WERI-Rb-1 (cell line): ENCODE data around the gene EIF5.

Source experiments
- DNase-seq: peaks from one replicate; pipeline ENCODE4 v3.0.0-alpha.2; 2020
- H3K27ac ChIP-seq: fragments of 250-450 bp; sonication (Bioruptor Pico); 2 replicates; pipeline ENCODE4 v1.5.1; 2020; ENCODE audit warnings: mild to moderate bottlenecking, moderate library complexity
- H3K27me3 ChIP-seq: fragments of 250-450 bp; sonication (Bioruptor Pico); 2 replicates; pipeline ENCODE4 v1.5.1; 2021; ENCODE audit warnings: mild to moderate bottlenecking, low read depth, moderate library complexity; ENCODE audit not compliant: insufficient read depth, severe bottlenecking
- H3K36me3 ChIP-seq: fragments of 250-450 bp; sonication (Bioruptor Pico); 2 replicates; pipeline ENCODE4 v1.5.1; 2020; ENCODE audit warnings: mild to moderate bottlenecking, moderate library complexity
- H3K4me3 ChIP-seq: 2 replicates; pipeline ENCODE4 v1.5.1; 2011; ENCODE audit warnings: low read depth, mild to moderate bottlenecking, control low read depth, low read length
- H3K9me3 ChIP-seq: fragments of 250-450 bp; sonication (Bioruptor Pico); 2 replicates; pipeline ENCODE4 v1.5.1; 2021; ENCODE audit warnings: mild to moderate bottlenecking, moderate library complexity; ENCODE audit not compliant: severe bottlenecking
- CTCF ChIP-seq: IDR thresholded peaks from 2 replicates; pipeline ENCODE4 v1.5.1; 2011; ENCODE audit warnings: low read depth, mild to moderate bottlenecking, control low read depth, inconsistent platforms, low read length

Gene EIF5

DNA sequence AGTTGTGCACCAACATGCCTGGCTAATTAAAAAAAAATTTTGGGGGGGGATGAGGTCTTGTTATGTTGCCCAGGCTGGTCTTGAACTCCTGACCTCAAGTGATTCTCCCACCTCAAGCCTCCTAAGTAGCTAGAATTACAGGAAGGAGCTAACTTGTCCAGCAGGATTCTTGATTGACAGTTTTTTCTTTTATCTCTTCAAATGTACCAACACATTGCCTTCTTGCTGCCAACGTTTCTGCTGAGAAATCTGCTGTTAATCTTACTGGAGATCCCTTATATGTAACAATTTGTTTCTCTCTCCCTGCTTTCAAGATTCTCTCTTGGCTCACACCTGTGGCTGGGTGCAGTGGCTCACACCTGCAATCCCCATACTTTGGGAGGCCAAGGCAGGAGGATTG lies 28.7 kb downstream of the EIF5 start:
- Histone ChIP-seq H3K36me3 (no peaks in the 10 kb centered on the region), H3K9me3 (peaks cover 11% of the 10 kb centered on the region), H3K4me3 (no peak overlapping the region), H3K27me3 (no peaks in the 10 kb centered on the region), H3K27ac (no peak overlapping the region)
- TF ChIP-seq CTCF, result no peak
- no peak for DNase-seq

DNA sequence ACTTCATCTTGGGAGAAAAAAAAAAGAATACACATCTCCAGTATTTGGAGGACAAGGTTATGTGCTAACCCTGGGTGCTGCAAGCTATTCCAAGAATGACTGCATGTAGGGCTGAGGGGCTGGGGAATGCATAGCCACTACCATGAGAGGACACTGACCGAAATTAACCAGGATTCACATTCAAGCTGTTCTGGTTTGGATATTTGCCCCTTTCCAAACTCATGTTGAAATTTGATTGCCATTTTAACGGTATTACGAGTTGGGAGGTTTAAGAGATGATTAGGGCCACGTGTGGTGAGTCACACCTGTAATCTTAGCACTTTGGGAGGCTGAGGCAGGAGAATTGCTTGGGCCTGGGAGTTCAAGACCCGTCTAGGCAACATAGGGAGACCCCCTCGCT lies 32.7 kb downstream of the EIF5 start:
- Histone ChIP-seq H3K27me3 (no peaks in the 10 kb centered on the region), H3K4me3 (no peak overlapping the region), H3K36me3 (no peaks in the 10 kb centered on the region), H3K9me3 (peaks cover 11% of the 10 kb centered on the region), H3K27ac (no peak overlapping the region)
- no peak for TF ChIP-seq CTCF
- no peak for DNase-seq

DNA sequence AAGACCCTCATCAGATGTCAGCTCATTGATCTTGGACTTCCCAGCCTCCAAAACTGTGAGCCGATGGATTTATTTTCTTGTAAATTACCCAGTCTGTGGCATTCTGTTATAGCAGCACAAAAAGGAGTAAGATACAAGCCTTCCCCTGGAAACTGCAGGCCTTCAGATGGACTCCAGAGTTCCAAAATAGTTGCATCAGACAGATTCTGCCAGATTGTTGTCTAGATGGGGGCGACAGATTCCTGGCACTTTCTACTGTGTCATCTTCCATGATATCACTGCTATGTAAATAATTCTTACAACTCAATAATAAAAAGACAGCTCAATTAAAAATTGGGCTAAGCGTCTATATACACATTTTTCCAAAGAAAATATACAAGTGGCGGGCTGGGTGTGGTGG lies 34.0 kb downstream of the EIF5 start:
- H3K27ac ChIP-seq, result no peak overlapping the region
- H3K27me3 ChIP-seq, result no peaks in the 10 kb centered on the region
- H3K4me3 ChIP-seq, result no peak overlapping the region
- no peaks in the 10 kb centered on the region for H3K36me3 ChIP-seq
- TF ChIP-seq CTCF, result no peak
- no peak for DNase-seq
- peaks cover 5% of the 10 kb centered on the region for H3K9me3 ChIP-seq

- H3K4me3 ChIP-seq, result no peak overlapping the region
- no peaks in the 10 kb centered on the region for H3K9me3 ChIP-seq
- H3K27ac ChIP-seq, result no peak overlapping the region
- no peaks in the 10 kb centered on the region for H3K36me3 ChIP-seq
- TF ChIP-seq CTCF, result no peak
- no peak for DNase-seq
- no peaks in the 10 kb centered on the region for H3K27me3 ChIP-seq
Measured at GRCh38 chr14:103370087-103370486, 36.0 kb downstream of the EIF5 start.

GRCh38 chr14:103372017-103372416 lies 38.0 kb downstream of the EIF5 start:
- no peak overlapping the region for H3K27ac ChIP-seq
- no peak for DNase-seq
- TF ChIP-seq CTCF, result no peak
- no peak overlapping the region for H3K4me3 ChIP-seq
- H3K27me3 ChIP-seq, result no peaks in the 10 kb centered on the region
- no peaks in the 10 kb centered on the region for H3K9me3 ChIP-seq
- H3K36me3 ChIP-seq, result no peaks in the 10 kb centered on the region

- no peak for DNase-seq
- no peak for TF ChIP-seq CTCF
- Histone ChIP-seq H3K9me3 (no peaks in the 10 kb centered on the region), H3K27ac (no peak overlapping the region), H3K27me3 (no peaks in the 10 kb centered on the region), H3K4me3 (no peak overlapping the region), H3K36me3 (no peaks in the 10 kb centered on the region)
Measured at GRCh38 chr14:103372552-103373304, 38.7 kb downstream of the EIF5 start.
